AG04450 (cell line): ENCODE measurements around the gene CHERP. TPM values are rescaled to one million over a fixed set of nuclear protein-coding genes. Genes with fewer than 3 reads are reported as not detected.
"Not testable (repeated sequence)": the region's sequence is repeated elsewhere in the genome, so short reads cannot be mapped to it uniquely, and the experiment has no call there.

Experiments used
- CTCF ChIA-PET: fragments of 300-600, 350-600 bp; formaldehyde crosslinking; extraction: SDS; loops from one replicate; lab custom pipeline; 2022; ENCODE audit warnings: antibody characterized with exemption, inconsistent platforms; lab: Charles Lee
- POLR2A ChIA-PET: fragments of 350-600 bp; formaldehyde crosslinking; extraction: SDS; loops from one replicate; lab custom pipeline; 2021; ENCODE audit warnings: antibody characterized with exemption, inconsistent platforms; lab: Yijun Ruan, JAX
- DNase-seq: peaks from one replicate; pipeline ENCODE4 v3.0.0-alpha.2; 2011; ENCODE audit warnings: low read depth, low spot score
- H3K27ac ChIP-seq: one replicate; pipeline ENCODE4 v1.5.1; 2012; ENCODE audit warnings: low read depth, low read length, control low read depth
- H3K27me3 ChIP-seq: one replicate; pipeline ENCODE4 v1.6.0; 2012; ENCODE audit warnings: low read length; ENCODE audit not compliant: control insufficient read depth, insufficient read depth
- H3K4me3 ChIP-seq: 2 replicates; pipeline ENCODE4 v1.5.1; 2011; ENCODE audit warnings: mild to moderate bottlenecking, low read depth, low read length, control low read depth
- H3K9me3 ChIP-seq: 2 replicates; pipeline ENCODE4 v1.5.1; 2012; ENCODE audit warnings: low read length; ENCODE audit not compliant: control insufficient read depth, insufficient read depth
- polyA plus RNA-seq: library from polyadenylated mRNA; depleted of rRNA; stranded (reverse); fragments of >200 nt; gene quantifications from 2 replicates; pipeline ENCODE4 v1.2.3, GENCODE V29; 2011
- TF ChIP-seq, protein P1 (sequence below): IDR thresholded peaks from 2 replicates; pipeline ENCODE4 v1.5.1; 2011; ENCODE audit warnings: low read depth, low read length, control low read depth, inconsistent platforms

Gene CHERP
- polyA plus RNA-seq, 1 experiment, result 3.4 TPM

DNA sequence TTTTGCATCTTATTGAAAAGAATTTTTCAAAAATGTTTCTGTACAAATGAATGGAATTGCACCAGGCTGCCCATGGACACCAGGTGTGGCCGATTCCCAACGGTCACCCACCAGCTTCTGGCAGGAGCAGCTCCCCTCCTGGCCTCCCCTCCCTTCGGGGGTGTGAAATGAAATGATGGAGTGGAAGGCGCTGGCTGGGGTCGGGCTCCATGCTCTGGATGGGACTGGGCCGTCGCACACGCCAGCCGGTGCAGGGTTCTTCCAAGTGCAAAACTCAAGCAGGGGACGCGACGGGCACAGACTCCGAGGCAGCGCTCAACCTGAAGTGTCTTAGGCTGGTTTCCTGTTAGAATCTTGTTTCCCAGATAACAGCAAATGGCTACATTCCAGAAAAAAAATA, 24.2 kb downstream of the CHERP start:
- H3K4me3 ChIP-seq, result no peak overlapping the region
- H3K27me3 ChIP-seq, result no peaks in the 10 kb centered on the region
- ChIA-PET POLR2A (no interaction called here), CTCF (no interaction called here)
- TF ChIP-seq, protein P1, sequence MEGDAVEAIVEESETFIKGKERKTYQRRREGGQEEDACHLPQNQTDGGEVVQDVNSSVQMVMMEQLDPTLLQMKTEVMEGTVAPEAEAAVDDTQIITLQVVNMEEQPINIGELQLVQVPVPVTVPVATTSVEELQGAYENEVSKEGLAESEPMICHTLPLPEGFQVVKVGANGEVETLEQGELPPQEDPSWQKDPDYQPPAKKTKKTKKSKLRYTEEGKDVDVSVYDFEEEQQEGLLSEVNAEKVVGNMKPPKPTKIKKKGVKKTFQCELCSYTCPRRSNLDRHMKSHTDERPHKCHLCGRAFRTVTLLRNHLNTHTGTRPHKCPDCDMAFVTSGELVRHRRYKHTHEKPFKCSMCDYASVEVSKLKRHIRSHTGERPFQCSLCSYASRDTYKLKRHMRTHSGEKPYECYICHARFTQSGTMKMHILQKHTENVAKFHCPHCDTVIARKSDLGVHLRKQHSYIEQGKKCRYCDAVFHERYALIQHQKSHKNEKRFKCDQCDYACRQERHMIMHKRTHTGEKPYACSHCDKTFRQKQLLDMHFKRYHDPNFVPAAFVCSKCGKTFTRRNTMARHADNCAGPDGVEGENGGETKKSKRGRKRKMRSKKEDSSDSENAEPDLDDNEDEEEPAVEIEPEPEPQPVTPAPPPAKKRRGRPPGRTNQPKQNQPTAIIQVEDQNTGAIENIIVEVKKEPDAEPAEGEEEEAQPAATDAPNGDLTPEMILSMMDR, result no peak
- H3K9me3 ChIP-seq, result no peaks in the 10 kb centered on the region; the same call in 1 of the 2 replicates
- DNase-seq, result no peak
- no peak overlapping the region for H3K27ac ChIP-seq

DNA sequence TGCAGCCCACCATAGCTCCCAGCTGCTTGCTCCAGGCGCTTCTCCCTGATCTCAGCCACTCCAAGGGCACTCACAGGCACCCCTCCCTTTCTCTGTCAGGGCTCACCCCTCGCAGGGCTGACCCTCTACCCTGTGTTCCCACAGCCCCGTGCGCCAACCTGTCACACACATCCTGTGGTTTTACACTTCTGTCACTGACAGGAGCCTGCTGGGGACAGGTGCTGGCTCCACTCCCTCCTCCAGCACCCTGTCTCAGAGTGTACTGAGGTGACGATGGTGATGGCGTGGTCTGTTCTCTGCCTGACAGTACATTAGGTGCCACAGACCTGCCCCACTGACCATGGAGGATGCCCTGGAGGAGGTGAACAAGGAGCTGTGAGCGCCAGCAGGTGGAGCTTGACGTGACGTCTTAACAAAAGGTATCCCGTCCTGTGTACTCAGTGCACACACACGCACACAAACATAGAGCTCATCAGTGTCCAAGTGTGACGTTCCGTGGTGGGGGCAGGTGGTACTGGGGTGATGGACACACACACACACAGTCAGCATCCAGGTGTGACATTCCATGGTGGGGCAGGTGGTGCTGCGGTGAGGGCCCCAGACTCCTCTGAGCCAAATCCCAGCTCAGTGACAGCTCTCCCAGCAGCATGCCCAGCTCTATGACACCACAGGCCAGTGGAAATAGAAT, 25.2 kb downstream of the CHERP start:
- Histone ChIP-seq H3K4me3 (no peak overlapping the region), H3K27me3 (no peaks in the 10 kb centered on the region), H3K9me3 (no peaks in the 10 kb centered on the region; the same call in 1 of the 2 replicates), H3K27ac (no peak overlapping the region)
- TF ChIP-seq, protein P1, result no peak
- POLR2A ChIA-PET, result interaction anchor here (0.6 kb wide), 1 partner anchor 27 kb away, joined by 3 read pairs; no protein-coding TSS in a partner anchor
- CTCF ChIA-PET, result no interaction called here
- no peak for DNase-seq

DNA sequence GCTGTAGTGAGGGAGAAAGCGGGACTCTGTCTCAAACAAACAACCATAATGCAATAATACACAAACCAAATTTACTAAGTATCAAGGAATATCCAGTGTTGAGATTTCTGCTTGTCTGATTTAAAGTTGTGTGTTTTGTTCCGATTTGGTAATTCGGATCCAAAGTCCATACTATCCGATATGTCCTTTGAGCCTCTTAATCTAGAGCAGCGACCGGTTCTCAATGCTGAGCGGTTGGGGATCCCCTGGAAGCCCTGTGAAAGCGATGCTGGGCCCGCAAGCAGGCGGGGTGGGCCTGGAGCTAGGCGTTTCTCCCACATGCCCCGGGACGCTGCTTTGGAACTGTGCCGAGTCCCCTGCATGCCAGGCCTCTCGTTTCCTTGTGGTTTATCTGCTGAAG, 25.9 kb downstream of the CHERP start:
- TF ChIP-seq, protein P1, result no peak
- DNase-seq, result no peak
- no peaks in the 10 kb centered on the region for H3K27me3 ChIP-seq
- H3K4me3 ChIP-seq, result no peak overlapping the region
- ChIA-PET POLR2A (no interaction called here), CTCF (interaction anchor here (0.6 kb wide), 1 partner anchor 75 kb away, joined by 4 read pairs; no protein-coding TSS in a partner anchor)
- no peaks in the 10 kb centered on the region; the same call in 1 of the 2 replicates for H3K9me3 ChIP-seq
- H3K27ac ChIP-seq, result no peak overlapping the region

DNA sequence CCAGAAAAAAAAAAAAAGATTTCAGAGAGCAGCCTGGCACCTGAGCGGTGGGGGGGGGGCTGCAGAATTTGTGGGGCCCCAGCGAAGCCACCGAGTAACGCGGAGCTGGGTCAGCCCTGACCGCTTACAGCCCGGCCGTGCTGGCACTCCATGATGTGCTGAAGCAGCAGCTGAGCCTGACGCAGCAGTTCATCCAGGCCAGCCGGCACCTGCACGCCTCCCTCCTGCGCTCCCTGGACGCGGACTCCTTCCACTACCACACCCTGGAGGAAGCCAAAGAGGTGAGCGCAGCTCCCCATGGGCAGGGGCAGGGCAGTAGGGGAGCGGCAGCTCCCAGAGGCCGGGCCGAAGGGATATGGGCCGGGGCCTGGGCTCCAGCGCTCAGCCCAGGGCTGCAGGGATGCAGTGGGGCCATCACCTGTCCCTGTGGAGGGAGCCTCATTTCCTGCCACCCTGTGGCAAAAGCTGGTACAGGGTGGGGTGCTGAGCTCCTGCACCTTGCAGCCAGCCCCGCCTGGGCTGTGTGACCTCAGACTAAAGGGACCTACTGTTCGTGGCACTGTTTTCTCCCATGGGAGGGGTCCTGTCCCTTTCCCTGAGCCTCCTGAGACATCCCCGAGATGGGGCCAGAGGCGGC, 27.7 kb downstream of the CHERP start:
- Histone ChIP-seq H3K27ac (no peak overlapping the region), H3K9me3 (no peaks in the 10 kb centered on the region; the same call in 1 of the 2 replicates), H3K4me3 (no peak overlapping the region), H3K27me3 (no peaks in the 10 kb centered on the region)
- ChIA-PET CTCF (no interaction called here), POLR2A (interaction anchor here (1.0 kb wide), 1 partner anchor 18 kb away, joined by 4 read pairs; the partner anchor contains the start of genes C19orf44 and CALR3)
- TF ChIP-seq, protein P1, result no peak
- no peak for DNase-seq

DNA sequence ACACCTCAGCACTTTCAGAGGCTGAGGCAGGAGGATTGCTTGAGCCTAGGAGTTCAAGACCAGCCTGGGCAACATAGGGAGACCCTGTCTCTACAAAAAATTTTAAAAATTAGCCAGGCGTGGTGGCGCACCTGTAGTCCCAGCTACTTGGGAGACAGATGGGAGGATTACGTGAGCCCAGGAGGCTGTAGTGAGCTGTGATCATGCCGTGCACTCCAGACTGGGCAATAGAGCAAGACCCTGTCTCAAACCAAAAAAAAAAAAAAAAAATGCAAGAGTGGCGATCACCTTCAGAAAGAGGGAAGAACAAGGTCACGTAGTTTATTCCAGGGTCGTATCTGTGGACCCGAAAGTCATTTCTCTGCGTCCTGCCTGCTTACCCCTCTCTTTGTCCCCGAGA, 29.6 kb downstream of the CHERP start:
- POLR2A ChIA-PET, result not testable (repeated sequence)

More for the DNA sequence above, 29.6 kb downstream of the CHERP start:
- CTCF ChIA-PET, H3K27ac ChIP-seq, H3K27me3 ChIP-seq, H3K4me3 ChIP-seq, DNase-seq, H3K9me3 ChIP-seq: not testable (repeated sequence)
